Effector memory CD4-positive, alpha-beta T cell (primary cell): ENCODE measurements around the gene SMIM45.

Source experiments
- DNase-seq, 3 donors: peaks; one replicate each; pipeline ENCODE4 v3.0.0-alpha.2; 2020
- H3K27ac ChIP-seq: 2 replicates; pipeline ENCODE4 v1.7.0; 2013; ENCODE audit warnings: mild to moderate bottlenecking, low read length, moderate library complexity; ENCODE audit not compliant: insufficient read depth, poor library complexity, severe bottlenecking
- H3K27me3 ChIP-seq: replicated peaks from 2 replicates; pipeline ENCODE4 v1.7.0; 2013; ENCODE audit warnings: mild to moderate bottlenecking, low read length; ENCODE audit not compliant: insufficient read depth, control insufficient read depth, poor library complexity, severe bottlenecking
- H3K36me3 ChIP-seq: 2 replicates; pipeline ENCODE4 v1.7.0; 2013; ENCODE audit warnings: mild to moderate bottlenecking, low read length, moderate library complexity; ENCODE audit not compliant: control insufficient read depth, insufficient read depth
- H3K4me1 ChIP-seq: 2 replicates; pipeline ENCODE4 v1.7.0; 2013; ENCODE audit warnings: low read length, mild to moderate bottlenecking; ENCODE audit not compliant: control insufficient read depth, insufficient read depth, poor library complexity, severe bottlenecking
- H3K4me3 ChIP-seq: 2 replicates; pipeline ENCODE4 v1.7.0; 2013; ENCODE audit warnings: low read length, low read depth, mild to moderate bottlenecking; ENCODE audit not compliant: insufficient read depth, poor library complexity, severe bottlenecking
- H3K9me3 ChIP-seq: 2 replicates; pipeline ENCODE4 v1.7.0; 2013; ENCODE audit warnings: mild to moderate bottlenecking, low read length, moderate library complexity; ENCODE audit not compliant: control insufficient read depth

SMIM45 gene

DNA sequence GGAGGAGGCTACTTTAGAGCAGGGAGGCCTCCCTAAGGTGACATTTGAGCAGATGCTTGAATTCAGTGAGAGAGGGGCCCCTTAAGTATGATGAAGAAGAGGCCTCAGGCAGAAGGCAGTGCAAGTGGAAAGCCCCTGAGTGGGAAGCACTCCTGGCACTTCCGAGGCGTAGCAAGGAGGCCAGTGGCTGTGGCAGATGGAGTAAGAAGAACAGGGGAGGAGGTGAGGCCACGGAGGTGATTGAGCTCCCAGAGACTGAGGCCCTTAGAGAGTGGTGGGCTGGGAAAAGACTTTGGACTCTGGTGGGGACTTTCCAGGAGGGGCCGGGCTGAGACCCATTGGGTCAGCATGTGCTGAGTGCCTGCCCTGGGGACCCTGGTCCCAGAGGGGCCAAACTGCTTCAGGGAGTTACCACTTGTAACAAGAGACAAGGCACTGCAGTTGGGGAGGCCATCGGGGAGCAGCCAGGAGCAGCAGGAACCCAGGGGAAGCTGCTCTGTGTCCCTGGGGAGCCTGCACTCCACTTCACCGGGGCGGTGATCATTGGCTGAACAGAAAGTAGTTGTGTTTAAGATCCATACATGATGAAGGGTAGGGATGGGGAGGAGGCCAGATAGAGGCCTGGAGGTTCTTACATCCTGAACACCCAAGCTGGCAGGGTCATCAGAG, 2.5 kb upstream of the SMIM45 start:
- Histone ChIP-seq H3K4me3 (no peak overlapping the region), H3K9me3 (no peaks in the 10 kb centered on the region), H3K4me1 (peaks cover 17% of the 10 kb centered on the region), H3K27me3 (no peaks in the 10 kb centered on the region), H3K27ac (no peak overlapping the region), H3K36me3 (no peaks in the 10 kb centered on the region)
- DNase-seq = no peak

DNA sequence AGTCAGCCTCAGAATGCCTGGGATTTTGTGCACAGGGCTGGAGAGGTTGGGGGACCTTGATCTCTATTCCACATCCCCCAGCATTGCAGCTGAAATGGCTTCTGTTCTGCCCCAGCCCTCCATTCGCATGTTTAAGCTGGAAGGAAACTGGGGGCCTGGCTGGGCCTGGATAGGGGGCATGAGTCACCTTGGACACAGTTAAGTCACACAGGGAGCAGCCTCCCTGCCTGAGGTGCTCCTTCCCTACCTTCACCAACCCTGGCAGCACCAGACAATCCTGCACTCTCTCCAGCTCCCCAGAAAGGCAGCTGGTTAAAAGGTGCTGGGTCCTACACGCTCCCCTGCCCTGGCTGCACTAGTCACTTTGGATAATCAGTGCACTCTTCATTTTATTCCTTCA, 763 bp downstream of the SMIM45 start:
- Histone ChIP-seq H3K4me3 (no peak overlapping the region), H3K9me3 (no peaks in the 10 kb centered on the region)
- no peak for DNase-seq

DNA sequence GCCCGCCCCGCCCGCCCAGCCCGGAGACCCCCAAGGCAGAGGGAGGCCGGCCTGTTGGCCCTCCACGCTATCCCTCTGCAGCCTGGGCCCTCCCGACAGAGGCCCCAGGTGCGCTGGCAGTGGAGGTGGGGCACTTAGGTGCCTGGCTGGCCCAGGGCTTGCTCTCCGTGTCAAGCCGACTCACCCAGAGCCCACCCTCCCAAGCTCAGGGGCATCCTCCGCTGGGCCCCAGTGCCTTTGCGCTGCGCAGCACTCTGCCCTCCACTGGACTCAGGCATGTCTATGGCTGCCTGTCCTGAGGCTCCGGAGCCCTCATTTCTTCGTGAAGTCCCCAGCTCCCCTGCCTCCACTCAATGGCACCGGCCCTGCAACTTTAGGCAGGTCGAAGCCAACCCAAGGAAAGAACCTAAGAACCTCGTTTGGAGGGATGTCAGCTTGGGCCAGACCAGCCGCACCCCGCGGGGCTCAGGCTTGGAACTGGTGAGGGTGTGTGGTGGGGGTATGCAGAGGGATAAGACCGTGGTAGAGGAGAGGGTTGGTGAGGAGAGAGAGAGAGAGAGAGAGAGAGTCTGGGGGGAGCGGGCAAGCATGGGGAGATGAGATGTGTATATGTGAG, 6.1 kb downstream of the SMIM45 start:
- no peak for DNase-seq
- no peaks in the 10 kb centered on the region for H3K27me3 ChIP-seq
- no peaks in the 10 kb centered on the region for H3K9me3 ChIP-seq
- H3K36me3 ChIP-seq = no peaks in the 10 kb centered on the region
- no peak overlapping the region for H3K27ac ChIP-seq
- H3K4me3 ChIP-seq = no peak overlapping the region
- H3K4me1 ChIP-seq = no peaks in the 10 kb centered on the region

More for the DNA sequence above, 763 bp downstream of the SMIM45 start:
- Histone ChIP-seq H3K27ac (no peak overlapping the region), H3K36me3 (no peaks in the 10 kb centered on the region), H3K4me1 (no peaks in the 10 kb centered on the region), H3K27me3 (no peaks in the 10 kb centered on the region)

DNA sequence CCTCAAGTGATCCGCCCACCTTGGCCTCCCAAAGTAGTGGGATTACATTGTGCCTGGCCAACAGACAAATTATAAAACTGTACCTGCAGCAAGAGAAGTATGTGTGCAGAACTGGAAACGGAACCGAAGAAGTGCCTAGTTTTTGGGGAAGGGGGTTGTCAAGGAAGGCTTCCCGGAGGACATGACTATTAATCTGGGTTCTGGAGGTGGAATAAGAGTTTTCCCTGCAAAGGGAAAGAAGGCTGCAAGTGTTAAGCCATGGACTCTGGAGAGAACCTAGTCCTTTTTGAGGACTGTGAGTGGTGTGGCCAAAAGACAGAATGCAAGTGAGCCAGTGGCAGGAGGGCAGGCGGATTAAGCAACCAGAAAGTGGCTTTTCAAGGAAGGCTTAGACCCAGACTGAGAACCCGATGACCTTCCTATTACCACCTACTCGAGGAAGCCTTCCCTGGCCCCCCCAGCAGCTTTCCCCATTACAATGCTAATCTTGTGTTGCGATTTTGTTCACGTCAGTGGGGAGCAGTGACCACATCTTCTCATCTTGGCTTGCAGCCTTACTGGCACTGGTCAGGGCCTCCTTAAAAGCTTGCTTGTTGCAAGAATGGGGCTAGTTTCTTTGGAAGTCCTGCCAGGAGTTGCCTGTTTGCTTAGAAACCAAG, 11.6 kb downstream of the SMIM45 start:
- H3K27me3 ChIP-seq = no peaks in the 10 kb centered on the region
- no peak overlapping the region for H3K4me3 ChIP-seq
- DNase-seq = no peak
- H3K9me3 ChIP-seq = no peaks in the 10 kb centered on the region
- no peaks in the 10 kb centered on the region for H3K4me1 ChIP-seq
- no peaks in the 10 kb centered on the region for H3K36me3 ChIP-seq
- no peak overlapping the region for H3K27ac ChIP-seq

DNA sequence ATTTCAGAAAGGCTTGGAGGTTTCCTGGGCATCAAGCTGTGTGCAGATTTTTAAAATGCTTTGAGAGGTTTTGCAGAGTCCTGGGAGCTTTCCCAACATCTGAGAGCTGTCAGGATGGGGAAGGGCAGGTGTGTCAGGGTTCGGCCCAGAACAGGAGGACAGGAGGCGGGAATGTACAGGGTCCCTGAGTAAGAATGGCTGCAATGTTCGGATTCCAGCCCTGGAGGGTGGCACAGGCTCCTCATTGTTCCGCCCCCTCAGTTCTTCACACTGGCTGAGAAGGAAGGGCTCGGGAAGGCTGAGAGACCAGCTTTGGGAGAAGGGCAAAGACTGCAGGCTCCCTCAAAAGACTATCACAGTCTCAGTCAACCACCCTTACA, 12.2 kb downstream of the SMIM45 start:
- DNase-seq = no peak
- Histone ChIP-seq H3K27me3 (no peaks in the 10 kb centered on the region), H3K9me3 (no peaks in the 10 kb centered on the region), H3K36me3 (no peaks in the 10 kb centered on the region), H3K4me3 (no peak overlapping the region), H3K27ac (no peak overlapping the region), H3K4me1 (no peaks in the 10 kb centered on the region)

DNA sequence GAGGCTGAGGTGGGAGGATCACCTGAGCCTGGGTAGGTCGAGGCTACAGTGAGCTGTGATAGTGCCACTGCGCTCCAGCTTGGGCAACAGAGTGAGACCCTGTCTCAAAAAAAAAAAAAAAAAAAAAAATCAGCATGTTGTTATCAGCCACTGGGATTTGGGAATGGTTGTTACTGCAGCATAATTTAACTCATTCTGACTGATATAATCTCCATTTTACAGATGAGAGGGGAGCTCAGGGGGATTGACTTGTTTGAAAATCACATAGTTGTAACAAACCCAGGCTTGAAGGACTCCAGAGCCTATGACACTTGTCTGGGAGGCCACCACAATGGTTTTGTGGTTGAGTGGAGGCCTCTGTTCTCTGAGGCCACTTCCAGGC, 14.3 kb downstream of the SMIM45 start:
- no peak overlapping the region for H3K27ac ChIP-seq
- H3K4me1 ChIP-seq = no peaks in the 10 kb centered on the region
- H3K36me3 ChIP-seq = no peaks in the 10 kb centered on the region
- no peaks in the 10 kb centered on the region for H3K27me3 ChIP-seq
- H3K4me3 ChIP-seq = no peak overlapping the region
- no peak for DNase-seq
- no peaks in the 10 kb centered on the region for H3K9me3 ChIP-seq

DNA sequence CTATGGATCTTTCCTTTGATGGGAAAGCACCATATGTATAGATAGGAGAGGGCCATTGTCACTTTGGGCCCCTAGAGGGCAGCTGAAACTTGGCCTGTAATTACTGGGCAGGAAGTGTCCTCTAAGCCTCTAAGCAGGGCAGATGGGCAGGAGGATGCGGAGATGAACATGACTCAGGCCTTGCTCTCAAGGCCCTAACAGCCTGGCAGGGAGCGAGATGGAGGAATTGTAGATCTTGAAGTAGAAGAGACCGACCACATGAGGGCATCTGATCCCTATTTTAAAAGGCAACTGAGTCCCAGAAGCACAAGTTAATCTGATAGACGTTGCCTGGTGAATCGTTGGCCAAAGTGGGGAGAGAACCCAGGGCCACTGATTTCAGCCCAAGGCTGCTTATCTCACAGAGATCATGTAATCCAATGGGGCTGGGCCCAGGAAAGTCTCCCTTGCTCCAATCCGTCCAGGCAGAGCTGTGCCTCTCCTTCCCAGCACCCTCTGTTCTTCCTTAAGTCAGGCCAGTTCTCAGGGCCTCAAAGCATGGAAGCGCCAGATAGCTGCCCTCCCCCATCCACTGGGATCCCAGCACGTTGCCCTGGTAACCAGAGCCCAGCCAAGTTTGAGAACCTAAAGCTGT, 14.8 kb downstream of the SMIM45 start:
- no peak for DNase-seq
- H3K27ac ChIP-seq = no peak overlapping the region
- H3K4me1 ChIP-seq = no peaks in the 10 kb centered on the region
- no peak overlapping the region for H3K4me3 ChIP-seq
- H3K27me3 ChIP-seq = no peaks in the 10 kb centered on the region
- no peaks in the 10 kb centered on the region for H3K36me3 ChIP-seq
- H3K9me3 ChIP-seq = no peaks in the 10 kb centered on the region

DNA sequence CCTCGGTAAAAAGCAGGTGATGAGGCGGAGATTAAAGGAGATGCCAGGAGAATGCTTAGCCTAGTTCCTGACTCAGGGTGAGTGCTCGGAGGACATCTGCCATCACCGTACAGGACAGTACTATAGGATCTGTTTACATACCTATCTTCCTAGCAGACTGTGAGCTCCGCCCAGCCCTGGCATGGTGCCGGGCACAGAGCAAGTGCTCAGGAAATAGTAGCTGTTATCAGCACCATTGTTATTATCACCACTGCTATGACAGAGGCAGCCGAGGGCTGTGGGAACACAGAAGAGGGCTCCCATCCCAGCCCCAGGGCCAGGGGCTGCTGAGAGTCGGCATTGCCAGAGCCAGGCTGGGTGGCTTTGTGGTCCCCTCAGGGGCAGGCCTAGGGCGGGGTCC, 16.7 kb downstream of the SMIM45 start:
- no peak overlapping the region for H3K27ac ChIP-seq
- no peaks in the 10 kb centered on the region for H3K4me1 ChIP-seq
- H3K9me3 ChIP-seq = no peaks in the 10 kb centered on the region
- DNase-seq = no peak
- H3K36me3 ChIP-seq = no peaks in the 10 kb centered on the region
- peaks cover 7% of the 10 kb centered on the region for H3K27me3 ChIP-seq
- no peak overlapping the region for H3K4me3 ChIP-seq

DNA sequence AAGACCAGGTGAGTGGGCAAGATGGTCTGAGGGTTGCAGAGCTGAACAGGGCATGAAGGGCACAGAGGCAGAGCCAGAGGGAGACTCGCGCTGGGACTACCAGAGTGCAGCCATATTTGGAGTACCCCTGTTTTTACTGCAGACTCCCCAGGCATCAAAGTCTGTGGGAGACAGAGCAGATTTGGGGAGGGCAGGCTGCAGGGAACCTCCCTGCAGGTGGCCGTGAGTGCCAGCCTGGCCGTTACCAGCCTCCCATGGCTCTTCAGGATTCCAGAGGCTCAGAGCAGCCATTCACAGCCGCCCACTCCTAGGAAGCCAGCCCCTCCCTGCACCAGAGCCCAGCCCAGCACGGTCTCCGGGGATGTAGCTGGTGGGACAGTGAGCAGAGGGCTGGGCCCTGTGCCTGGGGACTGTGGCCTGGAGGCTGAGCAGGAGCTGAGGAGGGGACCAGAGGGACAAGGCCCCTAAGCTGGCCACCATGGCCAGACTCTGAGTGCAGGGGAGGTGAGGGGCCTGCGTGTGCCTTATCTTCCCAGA, 17.2 kb downstream of the SMIM45 start, which contains the start of gene SEPTIN3:
Gene SEPTIN3, plus strand, starts transcription at position 334 of the 537 bp plus-strand sequence. CDS start 2,050 bp downstream, outside the sequence.
- DNase-seq = no peak
- Histone ChIP-seq H3K4me3 (no peak within 1 kb of the TSS), H3K36me3 (no peaks in the 10 kb centered on the region), H3K27me3 (peaks cover 7% of the 10 kb centered on the region), H3K27ac (no peak within 1 kb of the TSS), H3K9me3 (no peaks in the 10 kb centered on the region), H3K4me1 (no peaks in the 10 kb centered on the region)

DNA sequence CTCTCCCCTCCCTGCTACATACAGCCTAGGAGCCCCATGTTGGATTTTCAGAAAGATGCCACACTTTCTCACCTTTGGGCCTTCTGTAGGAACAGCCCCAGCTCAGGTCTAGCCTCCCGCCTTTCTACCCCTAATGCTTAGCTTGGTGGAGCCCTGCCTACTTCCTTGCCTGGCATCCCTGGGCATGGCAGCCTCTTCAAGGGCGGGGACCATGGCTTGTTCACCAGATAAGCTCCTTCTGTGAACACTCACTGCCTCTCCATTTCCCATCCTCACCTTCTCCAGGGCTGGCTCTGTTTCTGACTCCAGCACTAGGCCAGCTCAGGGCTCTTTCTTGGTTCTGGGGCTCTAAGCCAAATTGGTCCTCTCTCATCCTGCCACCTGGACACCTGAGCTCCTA, 18.7 kb downstream of the SMIM45 start:
- DNase-seq = no peak
- H3K27ac ChIP-seq = no peak overlapping the region
- H3K27me3 ChIP-seq = peaks cover 14% of the 10 kb centered on the region
- no peaks in the 10 kb centered on the region for H3K4me1 ChIP-seq
- H3K9me3 ChIP-seq = no peaks in the 10 kb centered on the region
- no peaks in the 10 kb centered on the region for H3K36me3 ChIP-seq
- H3K4me3 ChIP-seq = no peak overlapping the region
